ENCODE measurements around the gene SP9.

SP9 gene

DNA sequence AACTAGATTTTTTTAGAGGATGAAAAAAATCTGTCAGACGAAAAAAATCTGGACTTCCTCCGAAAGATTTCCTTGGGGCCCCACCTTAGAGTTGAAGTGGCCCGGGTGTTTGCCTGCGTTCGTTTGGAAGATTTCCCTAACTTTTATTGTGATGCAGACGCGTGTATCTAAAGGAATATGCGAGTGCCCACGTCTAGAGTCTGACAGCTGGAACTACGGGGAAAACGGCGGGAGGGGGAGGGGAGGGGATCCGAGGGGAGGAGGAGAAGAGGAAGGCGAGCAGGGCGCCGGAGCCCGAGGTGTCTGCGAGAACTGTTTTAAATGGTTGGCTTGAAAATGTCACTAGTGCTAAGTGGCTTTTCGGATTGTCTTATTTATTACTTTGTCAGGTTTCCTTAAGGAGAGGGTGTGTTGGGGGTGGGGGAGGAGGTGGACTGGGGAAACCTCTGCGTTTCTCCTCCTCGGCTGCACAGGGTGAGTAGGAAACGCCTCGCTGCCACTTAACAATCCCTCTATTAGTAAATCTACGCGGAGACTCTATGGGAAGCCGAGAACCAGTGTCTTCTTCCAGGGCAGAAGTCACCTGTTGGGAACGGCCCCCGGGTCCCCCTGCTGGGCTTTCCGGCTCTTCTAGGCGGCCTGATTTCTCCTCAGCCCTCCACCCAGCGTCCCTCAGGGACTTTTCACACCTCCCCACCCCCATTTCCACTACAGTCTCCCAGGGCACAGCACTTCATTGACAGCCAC is 2.4 kb upstream of the SP9 start:
- TF ChIP-seq, protein P1, sequence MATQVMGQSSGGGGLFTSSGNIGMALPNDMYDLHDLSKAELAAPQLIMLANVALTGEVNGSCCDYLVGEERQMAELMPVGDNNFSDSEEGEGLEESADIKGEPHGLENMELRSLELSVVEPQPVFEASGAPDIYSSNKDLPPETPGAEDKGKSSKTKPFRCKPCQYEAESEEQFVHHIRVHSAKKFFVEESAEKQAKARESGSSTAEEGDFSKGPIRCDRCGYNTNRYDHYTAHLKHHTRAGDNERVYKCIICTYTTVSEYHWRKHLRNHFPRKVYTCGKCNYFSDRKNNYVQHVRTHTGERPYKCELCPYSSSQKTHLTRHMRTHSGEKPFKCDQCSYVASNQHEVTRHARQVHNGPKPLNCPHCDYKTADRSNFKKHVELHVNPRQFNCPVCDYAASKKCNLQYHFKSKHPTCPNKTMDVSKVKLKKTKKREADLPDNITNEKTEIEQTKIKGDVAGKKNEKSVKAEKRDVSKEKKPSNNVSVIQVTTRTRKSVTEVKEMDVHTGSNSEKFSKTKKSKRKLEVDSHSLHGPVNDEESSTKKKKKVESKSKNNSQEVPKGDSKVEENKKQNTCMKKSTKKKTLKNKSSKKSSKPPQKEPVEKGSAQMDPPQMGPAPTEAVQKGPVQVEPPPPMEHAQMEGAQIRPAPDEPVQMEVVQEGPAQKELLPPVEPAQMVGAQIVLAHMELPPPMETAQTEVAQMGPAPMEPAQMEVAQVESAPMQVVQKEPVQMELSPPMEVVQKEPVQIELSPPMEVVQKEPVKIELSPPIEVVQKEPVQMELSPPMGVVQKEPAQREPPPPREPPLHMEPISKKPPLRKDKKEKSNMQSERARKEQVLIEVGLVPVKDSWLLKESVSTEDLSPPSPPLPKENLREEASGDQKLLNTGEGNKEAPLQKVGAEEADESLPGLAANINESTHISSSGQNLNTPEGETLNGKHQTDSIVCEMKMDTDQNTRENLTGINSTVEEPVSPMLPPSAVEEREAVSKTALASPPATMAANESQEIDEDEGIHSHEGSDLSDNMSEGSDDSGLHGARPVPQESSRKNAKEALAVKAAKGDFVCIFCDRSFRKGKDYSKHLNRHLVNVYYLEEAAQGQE (IDR thresholded peaks at IDR 0.05; ENCODE audit: insufficient read depth in 1 of 2, low read depth in 2 of 2, low read length in 2 of 2): no peak

DNA sequence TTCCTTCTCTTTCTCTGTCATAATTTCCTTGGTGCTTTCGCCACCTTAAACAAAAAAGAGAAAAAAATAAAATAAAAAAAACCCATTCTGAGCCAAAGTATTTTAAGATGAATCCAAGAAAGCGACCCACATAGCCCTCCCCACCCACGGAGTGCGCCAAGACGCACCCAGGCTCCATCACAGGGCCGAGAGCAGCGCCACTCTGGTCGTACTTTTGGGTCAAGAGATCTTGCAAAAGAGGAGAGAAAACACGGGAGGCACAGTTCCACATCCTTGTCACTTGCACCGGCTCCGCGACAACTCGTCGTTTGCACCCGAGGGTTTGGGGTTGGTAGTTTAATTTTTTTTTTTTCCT is 1.8 kb upstream of the SP9 start:
- TF ChIP-seq, protein P1 (IDR thresholded peaks at IDR 0.05; ENCODE audit: insufficient read depth in 1 of 2, low read depth in 2 of 2, low read length in 2 of 2): no peak
- TF ChIP-seq POLR2AphosphoS5 (IDR thresholded peaks at IDR 0.05; ENCODE audit: low read depth, low read length) (no peak), TAF1 (IDR thresholded peaks at IDR 0.05; ENCODE audit: borderline replicate concordance, insufficient read depth, low read length) (no peak), SIN3A (IDR thresholded peaks at IDR 0.05; ENCODE audit: borderline replicate concordance, insufficient read depth, low read length) (no peak), FOXP2 (optimal IDR thresholded peaks at IDR 0.05; ENCODE audit: borderline replicate concordance, extremely low read depth, extremely low read length, insufficient read depth) (no peak)

DNA sequence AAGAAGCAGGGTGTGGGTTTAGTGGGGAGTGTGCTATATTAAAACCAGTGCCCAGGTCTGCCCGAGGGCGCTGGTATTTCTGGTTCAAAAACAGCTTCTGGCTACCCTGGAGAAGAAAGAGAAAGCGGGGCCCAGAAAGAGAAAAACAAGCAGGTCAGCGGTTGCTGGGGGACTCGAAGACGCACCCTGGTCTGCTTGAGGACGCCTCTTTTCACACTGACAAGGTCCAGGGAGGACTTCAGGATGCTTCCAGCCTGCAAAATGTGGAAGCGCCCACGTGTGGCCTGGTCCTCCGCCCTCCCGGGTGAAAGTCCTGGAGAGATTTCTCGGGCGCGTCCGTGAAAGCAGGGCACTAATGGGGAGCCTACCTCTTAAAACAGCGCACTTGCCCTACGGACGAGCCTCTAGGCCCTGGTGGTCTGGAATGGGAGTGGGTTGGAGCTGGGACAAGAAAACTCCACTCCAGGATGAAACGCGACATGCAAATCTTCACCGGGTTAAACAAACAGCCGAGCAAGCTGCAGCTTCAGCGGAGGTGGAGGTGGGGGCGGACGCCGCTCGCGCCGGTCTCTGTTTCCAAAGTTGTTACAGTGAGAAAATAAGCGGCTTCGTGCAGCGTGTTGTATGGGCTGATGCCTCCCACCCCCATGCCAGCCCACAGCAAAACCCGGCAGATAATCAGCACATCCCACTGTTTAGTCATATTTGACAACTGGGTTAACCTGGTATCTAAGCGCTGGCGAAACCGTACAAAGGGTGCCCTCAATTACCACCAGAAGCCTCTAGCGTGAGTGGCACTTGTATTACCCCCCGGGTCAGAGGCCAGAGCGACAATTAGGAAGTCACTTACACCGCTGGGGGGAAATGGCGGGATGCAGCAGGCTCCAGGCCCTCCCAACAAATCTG is 1.1 kb upstream of the SP9 start:
- no peak for TF ChIP-seq SIN3A (IDR thresholded peaks at IDR 0.05; ENCODE audit: borderline replicate concordance, insufficient read depth, low read length)
- TF ChIP-seq, protein P1 (IDR thresholded peaks at IDR 0.05; ENCODE audit: insufficient read depth in 1 of 2, low read depth in 2 of 2, low read length in 2 of 2): no peak
- TF ChIP-seq TAF1 (IDR thresholded peaks at IDR 0.05; ENCODE audit: borderline replicate concordance, insufficient read depth, low read length): no peak
- TF ChIP-seq POLR2AphosphoS5 (IDR thresholded peaks at IDR 0.05; ENCODE audit: low read depth, low read length): no peak
- no peak for TF ChIP-seq FOXP2 (optimal IDR thresholded peaks at IDR 0.05; ENCODE audit: borderline replicate concordance, extremely low read depth, extremely low read length, insufficient read depth)

DNA sequence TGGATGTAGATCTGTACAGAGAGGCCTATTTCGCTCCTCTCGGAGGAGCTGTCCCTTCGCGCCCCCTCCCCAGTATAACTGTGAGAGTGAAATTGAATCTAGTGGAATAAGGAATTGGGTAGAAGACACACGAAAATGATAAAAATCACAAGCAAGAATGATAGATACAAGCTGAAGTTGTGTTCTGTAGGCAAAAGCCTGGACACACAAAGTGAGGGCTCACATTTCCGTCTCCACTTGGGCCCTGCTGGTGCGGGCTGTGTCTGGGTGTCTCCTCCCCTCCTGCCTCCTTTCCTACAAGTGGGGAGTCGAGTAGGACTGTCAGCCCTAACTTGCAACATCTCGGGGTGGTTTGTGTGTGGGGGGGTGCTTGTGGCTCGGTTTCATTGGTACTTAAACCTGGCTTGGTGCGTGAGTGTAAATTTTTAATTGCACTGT is 457 bp upstream of the SP9 start:
- no peak for TF ChIP-seq SIN3A (IDR thresholded peaks at IDR 0.05; ENCODE audit: borderline replicate concordance, insufficient read depth, low read length)
- no peak for TF ChIP-seq FOXP2 (optimal IDR thresholded peaks at IDR 0.05; ENCODE audit: borderline replicate concordance, extremely low read depth, extremely low read length, insufficient read depth)
- no peak for TF ChIP-seq TAF1 (IDR thresholded peaks at IDR 0.05; ENCODE audit: borderline replicate concordance, insufficient read depth, low read length)
- no peak for TF ChIP-seq POLR2AphosphoS5 (IDR thresholded peaks at IDR 0.05; ENCODE audit: low read depth, low read length)
- TF ChIP-seq, protein P1 (IDR thresholded peaks at IDR 0.05; ENCODE audit: insufficient read depth in 1 of 2, low read depth in 2 of 2, low read length in 2 of 2): no peak

Data from PFSK-1 (cell line).